ENCODE data around the gene HES1.

DNA sequence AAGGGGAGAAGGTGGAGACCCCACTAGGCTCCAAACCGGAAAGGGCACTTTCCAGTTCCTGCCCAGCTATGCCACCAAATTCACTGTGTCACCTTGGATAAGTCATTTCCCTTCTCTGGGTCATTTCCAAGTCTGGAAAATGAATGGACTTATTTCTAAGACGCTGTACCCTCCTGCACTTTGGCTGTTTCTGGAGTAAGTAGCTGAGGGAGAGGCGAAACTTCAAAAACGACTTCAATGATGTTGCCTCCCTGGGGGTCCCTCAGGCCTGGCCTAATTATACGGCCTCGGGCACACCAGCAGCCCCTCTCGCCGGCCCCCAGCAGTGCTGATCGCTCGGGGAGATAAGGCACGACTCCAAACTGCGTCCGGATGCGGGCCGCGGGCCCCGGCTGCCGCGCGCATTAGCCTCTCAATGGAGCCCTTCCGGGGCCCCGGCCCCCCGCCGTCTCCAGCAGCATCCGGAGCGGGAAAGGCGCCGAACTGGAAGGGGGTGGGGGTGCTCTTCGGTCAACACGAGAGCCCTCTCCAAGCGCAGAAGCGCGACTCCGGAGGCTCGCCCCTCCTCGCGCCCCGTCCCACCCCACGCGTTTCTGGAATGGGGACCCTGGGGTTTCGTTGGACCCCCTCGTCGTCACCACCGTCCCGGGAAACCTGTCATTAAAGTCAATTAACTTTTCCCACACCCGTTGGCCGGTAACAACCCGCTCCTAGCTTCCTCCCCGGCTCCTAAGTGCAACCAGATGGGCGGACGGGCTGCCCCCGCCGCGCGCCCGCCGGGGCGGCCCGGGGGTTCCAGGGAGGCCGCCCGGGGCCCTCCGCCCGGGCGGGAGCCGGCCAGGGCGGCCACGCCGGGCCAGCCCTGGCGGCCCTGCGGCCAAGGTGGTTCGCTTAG lies 4.8 kb downstream of the HES1 start:
- TF ChIP-seq, protein P1, sequence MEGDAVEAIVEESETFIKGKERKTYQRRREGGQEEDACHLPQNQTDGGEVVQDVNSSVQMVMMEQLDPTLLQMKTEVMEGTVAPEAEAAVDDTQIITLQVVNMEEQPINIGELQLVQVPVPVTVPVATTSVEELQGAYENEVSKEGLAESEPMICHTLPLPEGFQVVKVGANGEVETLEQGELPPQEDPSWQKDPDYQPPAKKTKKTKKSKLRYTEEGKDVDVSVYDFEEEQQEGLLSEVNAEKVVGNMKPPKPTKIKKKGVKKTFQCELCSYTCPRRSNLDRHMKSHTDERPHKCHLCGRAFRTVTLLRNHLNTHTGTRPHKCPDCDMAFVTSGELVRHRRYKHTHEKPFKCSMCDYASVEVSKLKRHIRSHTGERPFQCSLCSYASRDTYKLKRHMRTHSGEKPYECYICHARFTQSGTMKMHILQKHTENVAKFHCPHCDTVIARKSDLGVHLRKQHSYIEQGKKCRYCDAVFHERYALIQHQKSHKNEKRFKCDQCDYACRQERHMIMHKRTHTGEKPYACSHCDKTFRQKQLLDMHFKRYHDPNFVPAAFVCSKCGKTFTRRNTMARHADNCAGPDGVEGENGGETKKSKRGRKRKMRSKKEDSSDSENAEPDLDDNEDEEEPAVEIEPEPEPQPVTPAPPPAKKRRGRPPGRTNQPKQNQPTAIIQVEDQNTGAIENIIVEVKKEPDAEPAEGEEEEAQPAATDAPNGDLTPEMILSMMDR (IDR thresholded peaks at IDR 0.05), result no peak
- no peak for TF ChIP-seq EP300 (IDR thresholded peaks at IDR 0.05)
- no peak for TF ChIP-seq POLR2A (IDR thresholded peaks at IDR 0.05)
- TF ChIP-seq POLR2AphosphoS5 (IDR thresholded peaks at IDR 0.05), result no peak
